Measurements from ENCODE around the gene RBFA.

- no peak for TF ChIP-seq CTCF (conservative IDR thresholded peaks at IDR 0.05 in 1 of 2, IDR thresholded peaks at IDR 0.05 in 1 of 2; ENCODE audit: extremely low read depth in 1 of 2, insufficient read depth in 1 of 2, low read depth in 1 of 2, low read length in 2 of 2)
- no peak for TF ChIP-seq EZH2 (IDR thresholded peaks at IDR 0.05; ENCODE audit: borderline replicate concordance, low read length)
Observed at GRCh38 chr18:80026363-80026762, 7.9 kb upstream of the RBFA start.

Data from mammary epithelial cell (primary cell).